H54 (cell line): Measurements from ENCODE around the gene ELAVL1.

Experiments used
- DNase-seq: peaks from one replicate; pipeline ENCODE4 v3.0.0; 2011; ENCODE audit warnings: low spot score, mixed read lengths; ENCODE audit not compliant: insufficient read length
- FAIRE-seq: peaks from 3 replicates; lab custom pipeline; 2011; peaks lifted over from hg19 to GRCh38; lab: Jason Lieb, UNC
- POLR2A ChIP-seq: IDR thresholded peaks from 2 replicates; pipeline ENCODE4 v1.6.1; 2011; ENCODE audit warnings: low read depth, mild to moderate bottlenecking, low read length

Gene ELAVL1

DNA sequence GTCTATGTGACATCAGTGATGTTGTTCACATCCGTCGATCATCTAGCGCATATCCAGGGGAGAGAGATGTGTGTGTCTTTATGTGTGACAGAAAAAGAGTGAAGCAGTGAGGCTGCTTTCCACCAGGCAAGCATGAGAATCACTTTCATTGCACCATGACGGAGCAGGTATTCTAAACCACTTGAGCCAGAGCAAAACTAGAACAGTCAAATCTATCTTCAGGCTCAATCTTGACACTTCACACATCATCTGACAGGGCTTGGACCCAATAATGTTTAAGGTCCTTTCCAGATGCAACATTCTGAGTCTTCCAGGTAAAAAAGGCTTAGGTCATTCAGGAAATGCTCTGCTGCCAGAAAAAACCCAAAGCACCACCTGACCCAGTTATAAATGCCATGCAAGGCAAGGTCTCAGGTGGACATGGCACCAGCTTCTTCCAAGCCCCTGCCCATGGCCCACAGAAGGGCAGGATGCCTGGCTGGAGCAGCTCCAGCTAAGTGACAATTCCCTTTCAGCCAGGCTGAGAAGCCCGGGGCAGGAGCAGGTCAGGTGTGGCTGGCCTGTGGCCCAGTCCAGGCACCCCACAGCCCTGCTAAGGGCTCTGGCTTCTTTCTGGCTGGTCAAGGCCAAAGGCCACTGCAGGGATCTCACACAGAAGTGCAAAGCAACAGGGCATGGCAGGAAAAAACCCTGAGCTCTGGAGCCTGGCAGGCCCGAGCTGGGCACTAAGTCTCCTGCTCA is 5.0 kb downstream of the ELAVL1 start:
- FAIRE-seq (no peak), DNase-seq (no peak)
- TF ChIP-seq POLR2A = no peak

DNA sequence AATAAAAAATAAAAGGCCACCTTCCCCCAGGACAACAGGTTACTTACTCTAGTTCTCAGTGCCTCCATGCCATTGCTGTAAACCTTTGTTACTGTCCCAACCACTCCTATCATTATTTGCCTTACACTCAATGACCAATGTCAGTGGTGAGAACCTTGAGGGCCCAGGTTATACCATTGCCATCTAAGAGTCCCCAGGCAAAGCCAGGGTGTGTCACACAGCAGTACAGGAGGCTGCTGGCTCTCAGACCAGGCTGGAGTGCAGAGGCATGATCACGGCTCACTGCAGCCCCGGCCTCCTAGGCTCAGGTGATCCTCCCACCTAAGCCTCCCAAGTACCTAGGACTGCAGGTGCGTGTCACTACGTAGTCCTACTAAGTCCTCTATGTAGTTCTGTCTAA is 6.1 kb downstream of the ELAVL1 start:
- FAIRE-seq (no peak), DNase-seq (no peak)
- no peak for TF ChIP-seq POLR2A

DNA sequence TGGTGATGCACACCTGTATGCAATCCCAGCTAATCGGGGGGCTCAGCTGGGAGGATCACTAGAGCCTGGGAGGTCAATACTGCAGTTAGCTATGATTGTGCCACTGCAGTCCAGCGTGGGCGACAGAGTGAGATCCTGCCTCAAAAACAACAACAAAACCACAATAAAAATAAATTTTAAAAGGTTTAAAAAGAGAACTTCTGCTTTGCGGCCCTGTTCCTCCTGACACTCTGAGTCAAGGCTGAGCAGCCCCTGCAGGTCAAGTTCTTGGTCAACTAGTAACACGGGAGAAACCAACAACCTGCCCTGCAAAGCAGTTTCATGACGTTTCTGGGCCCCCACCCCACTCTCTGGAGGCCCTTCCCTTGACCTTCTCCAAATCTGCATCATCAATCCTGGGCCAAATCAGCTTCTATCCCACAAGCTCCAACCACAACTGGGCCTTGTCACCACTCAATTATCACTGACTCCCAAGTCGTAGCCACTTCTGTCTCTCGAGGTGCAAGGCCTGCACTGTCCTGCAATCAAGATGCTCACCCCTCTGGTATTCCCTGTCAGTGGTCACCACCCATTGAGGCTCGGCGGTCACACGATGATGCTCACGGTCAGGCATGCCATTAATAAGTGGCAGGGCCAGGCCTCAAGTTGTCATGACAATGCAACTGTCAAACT is 7.5 kb downstream of the ELAVL1 start:
- TF ChIP-seq POLR2A = 0 out of 2 replicates have a peak, but pooled peaks have one; percentile 8
- FAIRE-seq (no peak), DNase-seq (no peak)

DNA sequence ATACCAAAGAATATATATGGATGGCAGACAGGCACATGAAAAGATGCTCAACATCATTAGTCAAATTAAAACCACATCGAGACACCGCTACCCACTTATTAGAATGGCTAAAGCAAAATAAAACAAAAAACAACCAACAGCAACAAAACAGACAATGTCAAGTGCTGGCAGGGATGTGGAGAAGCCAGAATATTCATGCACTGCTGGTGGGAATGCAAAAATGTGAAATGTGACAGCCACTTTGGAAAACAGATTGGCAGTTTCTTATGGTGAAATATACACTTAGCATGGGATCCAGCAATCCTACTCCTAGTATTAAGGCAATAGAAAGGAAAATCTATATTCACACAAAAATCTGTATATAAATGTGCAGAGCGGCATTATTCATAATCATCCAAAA is 8.6 kb downstream of the ELAVL1 start:
- TF ChIP-seq POLR2A = no peak
- FAIRE-seq (no peak), DNase-seq (no peak)

DNA sequence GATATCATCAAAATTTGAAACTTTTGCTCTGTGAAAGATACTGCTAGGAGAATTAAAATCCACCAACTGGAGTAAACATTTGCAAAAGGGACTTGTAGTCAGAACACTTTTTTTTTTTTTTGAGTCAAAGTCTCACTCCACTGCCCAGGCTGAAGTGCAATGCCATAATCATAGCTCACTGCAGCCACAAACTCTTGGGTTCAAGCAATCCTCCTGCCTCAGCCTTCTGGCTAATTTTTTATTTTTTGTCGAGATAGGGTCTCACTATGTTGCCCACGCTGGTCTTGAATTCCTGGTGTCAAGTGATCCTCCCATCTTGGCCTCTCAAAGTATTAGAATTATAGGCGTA is 9.7 kb downstream of the ELAVL1 start:
- DNase-seq (no peak), FAIRE-seq (no peak)
- TF ChIP-seq POLR2A = no peak

DNA sequence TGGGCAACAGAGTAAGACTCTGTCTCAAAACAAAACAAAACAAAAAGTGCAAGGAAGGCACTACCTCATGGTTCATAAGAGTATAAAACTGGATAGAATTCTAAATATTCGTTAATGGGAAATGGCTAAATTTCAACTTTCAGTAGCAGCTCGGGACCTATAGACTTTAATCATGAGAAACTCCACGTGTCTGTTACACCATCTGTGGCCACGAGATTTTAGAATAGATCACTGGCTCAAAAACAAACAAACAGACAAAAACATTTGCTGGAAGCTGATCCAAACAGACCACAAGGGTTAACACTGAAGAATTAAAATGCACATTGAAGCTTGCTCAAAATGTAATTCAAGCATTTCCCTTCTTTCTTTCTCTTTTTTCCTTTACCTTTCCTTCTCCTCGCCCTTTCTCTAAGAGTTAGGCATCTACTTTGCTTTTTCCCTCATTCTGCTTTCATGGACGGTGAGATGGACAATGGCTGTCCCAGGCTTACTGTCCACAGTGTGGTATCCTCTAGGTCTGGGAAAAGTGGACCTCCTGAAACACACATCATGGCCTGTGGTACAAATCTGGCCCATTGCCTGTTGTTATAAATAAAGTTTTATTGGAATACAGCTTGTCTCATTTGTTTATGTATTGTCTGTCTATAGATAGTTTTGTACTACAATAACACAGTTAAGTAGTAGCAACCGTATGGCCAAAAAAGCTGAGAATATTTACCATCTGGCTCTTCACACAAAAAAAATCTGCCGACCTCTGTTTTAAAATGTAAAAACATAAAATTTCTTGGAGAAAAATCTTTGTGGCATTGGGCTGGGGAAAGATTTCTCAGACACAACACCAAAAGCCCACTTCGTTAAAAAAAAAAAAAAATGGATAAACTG is 10.3 kb downstream of the ELAVL1 start:
- DNase-seq (no peak), FAIRE-seq (no peak)
- no peak for TF ChIP-seq POLR2A

DNA sequence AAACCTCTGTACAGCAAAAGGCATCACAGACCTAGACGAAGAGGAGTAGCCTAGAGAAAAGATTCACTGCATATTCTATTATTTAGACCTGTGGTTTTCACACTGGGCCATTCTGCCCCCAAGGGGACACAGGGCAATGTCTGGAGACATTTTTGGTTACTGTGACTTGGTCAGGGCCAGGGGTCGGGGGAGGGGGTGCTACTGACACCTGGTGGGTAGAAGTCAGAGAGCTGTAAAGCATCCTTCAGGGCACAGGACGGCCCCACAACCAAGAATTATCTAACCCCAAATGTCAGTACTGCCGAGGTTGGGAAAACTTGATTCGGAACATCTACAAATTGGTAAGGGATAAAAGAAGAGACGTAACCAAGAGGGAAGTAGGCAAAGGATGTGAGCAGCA is 11.3 kb downstream of the ELAVL1 start:
- DNase-seq = no peak
- TF ChIP-seq POLR2A = no peak
- no peak for FAIRE-seq

DNA sequence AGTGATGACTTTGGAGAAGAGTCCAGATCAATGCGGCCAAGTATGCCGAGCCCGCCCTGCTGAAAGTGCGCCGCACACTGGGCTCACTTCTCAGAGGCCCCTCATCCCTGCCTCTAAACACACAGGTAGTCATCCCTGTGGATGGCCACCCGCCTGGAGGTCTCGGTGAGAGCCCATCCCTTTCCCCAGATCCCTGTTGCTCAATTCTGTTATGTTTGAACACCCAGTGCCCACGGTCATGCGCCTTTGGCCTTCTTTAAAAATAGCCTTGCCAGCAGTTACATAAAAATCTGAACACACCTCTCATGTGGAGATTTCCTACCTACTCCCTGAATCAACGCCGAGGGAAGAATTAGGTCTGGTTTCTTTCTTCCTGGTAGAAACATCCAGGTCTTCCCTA is 11.9 kb downstream of the ELAVL1 start:
- FAIRE-seq (no peak), DNase-seq (no peak)
- no peak for TF ChIP-seq POLR2A

DNA sequence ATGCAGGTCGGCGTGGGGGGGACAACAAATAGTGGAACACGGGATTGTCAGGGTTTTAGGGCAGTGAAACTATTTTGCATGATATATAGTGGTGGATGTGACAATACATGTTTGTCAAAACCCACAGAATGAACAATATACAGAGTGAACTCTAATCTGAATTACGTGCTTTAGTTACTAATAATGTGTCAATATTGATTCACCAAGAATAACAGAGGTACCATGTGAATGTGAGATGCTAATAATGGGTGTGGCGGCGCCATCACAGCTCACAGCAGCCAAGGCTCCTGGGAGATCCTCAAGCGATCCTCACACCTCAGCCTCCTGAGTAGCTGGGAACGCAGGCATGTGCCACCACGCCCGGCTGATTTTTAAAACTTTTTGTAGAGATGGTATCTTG is 12.9 kb downstream of the ELAVL1 start:
- FAIRE-seq (no peak), DNase-seq (no peak)
- no peak for TF ChIP-seq POLR2A

DNA sequence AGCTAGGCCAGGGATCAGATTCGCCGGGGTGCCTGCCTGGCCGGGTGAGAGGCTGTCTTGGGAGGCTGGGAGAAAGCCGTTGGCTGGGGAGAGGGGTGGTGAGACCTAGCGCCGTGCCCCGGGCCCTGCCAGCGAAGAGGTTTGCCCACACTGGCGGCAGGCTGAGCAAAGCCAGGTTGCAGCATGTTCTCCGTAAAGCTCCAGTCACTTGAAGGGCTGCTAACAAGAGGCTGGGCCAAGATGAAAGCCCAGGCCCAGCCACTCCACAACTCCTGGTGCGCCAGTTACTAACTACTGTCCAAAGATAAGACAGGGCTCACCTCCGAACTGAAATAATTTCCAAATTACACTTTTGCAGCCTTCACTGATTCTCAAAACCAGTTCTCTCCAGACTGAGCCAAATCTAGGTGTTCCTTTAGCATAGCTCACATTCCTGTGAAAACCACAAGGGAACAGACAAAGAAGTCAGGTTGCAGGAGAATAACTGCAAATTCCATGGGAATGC is 16.3 kb downstream of the ELAVL1 start:
- no peak for TF ChIP-seq POLR2A
- no peak for FAIRE-seq
- DNase-seq = no peak

DNA sequence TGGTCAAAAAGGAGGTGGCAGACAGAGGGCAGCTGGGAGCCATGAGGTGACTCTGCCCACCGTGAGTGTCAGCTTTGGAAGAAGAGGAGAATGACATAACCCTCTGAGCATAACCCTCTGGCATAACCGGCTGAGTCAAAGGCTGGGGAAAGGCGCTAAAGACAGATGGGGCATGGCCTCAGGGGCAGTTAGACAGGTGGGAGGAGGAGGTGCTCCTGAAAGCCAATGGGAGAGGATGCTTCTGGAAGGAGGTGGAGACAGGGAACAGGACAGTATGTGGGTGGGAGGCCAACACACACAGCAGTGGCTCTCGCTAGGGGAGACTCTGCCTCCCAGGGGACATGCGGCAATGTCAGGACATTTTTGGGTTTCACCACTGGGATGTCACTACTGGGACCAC is 17.1 kb downstream of the ELAVL1 start:
- DNase-seq (no peak), FAIRE-seq (no peak)
- no peak for TF ChIP-seq POLR2A

DNA sequence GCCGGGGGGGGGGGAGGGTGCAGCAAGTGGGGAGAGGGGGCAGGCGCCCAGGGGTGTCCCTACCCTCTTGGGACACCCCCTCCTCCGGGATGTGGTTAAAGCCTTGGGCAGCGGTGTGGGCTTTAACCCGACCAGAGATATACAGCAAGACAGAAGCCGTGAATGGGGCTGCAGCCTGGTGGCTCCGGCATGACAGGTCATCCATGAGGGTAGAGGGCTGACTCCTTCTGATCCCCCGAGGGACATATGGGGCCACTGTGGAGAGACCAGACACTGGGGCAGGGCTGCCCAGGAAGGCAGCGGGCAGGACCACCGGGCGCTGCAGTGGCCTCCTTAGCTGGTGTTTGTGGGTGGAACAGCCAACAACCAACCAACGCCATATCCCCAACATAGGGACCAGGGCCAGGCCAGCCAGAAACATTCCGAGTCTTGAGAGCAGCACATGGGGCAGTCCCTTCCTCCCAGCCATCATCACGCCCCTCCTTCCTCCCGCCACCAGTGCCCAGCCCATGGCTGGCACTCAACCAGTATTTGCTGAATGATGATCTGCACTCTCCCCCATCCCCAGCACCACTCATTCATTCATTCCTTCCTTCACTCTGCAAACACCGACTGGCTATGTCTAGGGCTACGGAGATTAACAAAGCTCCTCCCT is 18.2 kb downstream of the ELAVL1 start:
- TF ChIP-seq POLR2A = no peak
- FAIRE-seq (no peak), DNase-seq (no peak)

DNA sequence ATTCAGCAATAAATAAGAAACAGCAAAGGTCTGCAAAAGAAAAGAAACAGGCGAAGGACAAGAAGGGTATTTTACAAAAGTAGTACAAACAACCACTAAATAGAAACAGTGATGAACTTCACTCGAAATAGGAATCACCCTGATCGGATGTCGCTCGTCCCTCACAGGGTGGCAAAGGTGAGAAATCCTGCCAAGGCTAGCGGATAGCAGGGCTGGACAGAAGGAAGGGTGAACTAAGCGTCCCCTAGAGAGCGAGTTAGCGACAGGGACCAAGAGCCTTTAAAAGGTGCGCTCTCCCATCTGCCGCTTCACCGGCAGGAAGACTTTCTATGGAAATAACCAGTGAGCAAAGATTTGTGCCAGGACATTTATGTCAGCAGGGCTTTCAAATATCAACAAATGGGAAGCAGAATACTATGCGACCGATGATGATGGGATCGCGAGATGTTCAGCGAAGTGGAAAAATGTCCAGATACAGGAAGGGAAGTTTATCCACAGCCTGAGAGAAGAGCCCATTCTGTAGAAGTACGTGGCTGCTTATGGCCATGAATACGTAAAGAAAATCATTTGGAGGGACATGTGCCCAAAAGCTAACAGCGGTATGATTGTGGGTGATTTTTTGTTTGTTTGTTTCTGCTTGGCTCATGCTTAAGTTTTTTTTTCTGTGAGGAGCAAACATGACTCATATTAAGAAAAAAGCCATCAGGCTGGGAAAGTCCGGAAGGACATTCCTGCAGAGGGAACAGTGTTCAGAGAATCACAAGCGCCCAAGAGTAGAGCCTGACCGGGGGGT is 18.9 kb downstream of the ELAVL1 start:
- DNase-seq (no peak), FAIRE-seq (no peak)
- TF ChIP-seq POLR2A = no peak
